Parathyroid adenoma (tissue), 2 donors: ENCODE data around the gene DNAAF5.

Source experiments
- H2AFZ ChIP-seq: fragments of 300-600 bp; sonication (generic); one replicate; pipeline ENCODE4 v1.7.0; 2017; ENCODE audit warnings: antibody characterized with exemption, mild to moderate bottlenecking
- H3K27ac ChIP-seq: fragments of 300-600 bp; sonication (generic); one replicate; pipeline ENCODE4 v1.7.0; 2017
- H3K27me3 ChIP-seq: fragments of 300-600 bp; sonication (generic); one replicate; pipeline ENCODE4 v1.7.0; 2017; ENCODE audit warnings: low read length; ENCODE audit not compliant: control insufficient read depth, insufficient read depth
- H3K36me3 ChIP-seq: fragments of 300-600 bp; sonication (generic); one replicate; pipeline ENCODE4 v1.7.0; 2017; ENCODE audit warnings: low read length; ENCODE audit not compliant: control insufficient read depth, insufficient read depth
- H3K4me1 ChIP-seq: fragments of 300-600 bp; sonication (generic); one replicate; pipeline ENCODE4 v1.7.0; 2017; ENCODE audit warnings: control low read depth
- H3K4me2 ChIP-seq: fragments of 300-600 bp; sonication (generic); one replicate; pipeline ENCODE4 v1.7.0; 2017; ENCODE audit warnings: low read length
- H3K4me3 ChIP-seq: fragments of 300-600 bp; sonication (generic); one replicate; pipeline ENCODE4 v1.7.0; 2017; ENCODE audit warnings: low read depth, low read length
- H3K79me2 ChIP-seq: fragments of 300-600 bp; sonication (generic); one replicate; pipeline ENCODE4 v1.7.0; 2017; ENCODE audit warnings: control low read depth
- H3K9ac ChIP-seq: fragments of 300-600 bp; sonication (generic); one replicate; pipeline ENCODE4 v1.7.0; 2017; ENCODE audit warnings: mild to moderate bottlenecking
- H3K9me3 ChIP-seq: fragments of 300-600 bp; sonication (generic); one replicate; pipeline ENCODE4 v1.7.0; 2017; ENCODE audit warnings: low read length; ENCODE audit not compliant: control insufficient read depth
- CTCF ChIP-seq: fragments of 300-600 bp; sonication (generic); IDR thresholded peaks from one replicate; pipeline ENCODE4 v1.7.0; 2017; ENCODE audit warnings: antibody characterized with exemption, mild to moderate bottlenecking
- donor health status: primary hyperparathyroidism.

The DNAAF5 gene

GRCh38 chr7:690478-691360, 35.8 kb upstream of the DNAAF5 start:
- H3K27me3 ChIP-seq: no peaks in the 10 kb centered on the region
- TF ChIP-seq CTCF: no peak
- no peak overlapping the region for H3K9ac ChIP-seq
- peaks cover 3% of the 10 kb centered on the region for H3K79me2 ChIP-seq
- no peaks in the 10 kb centered on the region for H3K4me1 ChIP-seq
- no peak overlapping the region for H3K4me3 ChIP-seq
- no peak overlapping the region for H2AFZ ChIP-seq
- no peaks in the 10 kb centered on the region for H3K9me3 ChIP-seq
- H3K36me3 ChIP-seq: no peaks in the 10 kb centered on the region
- H3K4me2 ChIP-seq: no peak overlapping the region
- no peak overlapping the region for H3K27ac ChIP-seq

- Histone ChIP-seq H3K36me3 (no peaks in the 10 kb centered on the region), H3K79me2 (peaks cover 3% of the 10 kb centered on the region), H3K27ac (no peak overlapping the region), H3K4me1 (no peaks in the 10 kb centered on the region), H3K4me2 (no peak overlapping the region), H3K27me3 (no peaks in the 10 kb centered on the region), H3K9me3 (no peaks in the 10 kb centered on the region), H3K9ac (no peak overlapping the region), H2AFZ (no peak overlapping the region), H3K4me3 (no peak overlapping the region)
- no peak for TF ChIP-seq CTCF
Observed at GRCh38 chr7:691361-692045, 35.0 kb upstream of the DNAAF5 start.

GRCh38 chr7:693280-693679, 33.2 kb upstream of the DNAAF5 start:
- Histone ChIP-seq H3K4me2 (no peak overlapping the region), H3K4me3 (no peak overlapping the region), H3K79me2 (peaks cover 3% of the 10 kb centered on the region), H3K36me3 (no peaks in the 10 kb centered on the region), H3K27ac (no peak overlapping the region), H3K9ac (no peak overlapping the region), H3K27me3 (no peaks in the 10 kb centered on the region), H2AFZ (no peak overlapping the region), H3K4me1 (no peaks in the 10 kb centered on the region), H3K9me3 (no peaks in the 10 kb centered on the region)
- no peak for TF ChIP-seq CTCF

GRCh38 chr7:696426-696811, 30.1 kb upstream of the DNAAF5 start:
- no peak overlapping the region for H3K27ac ChIP-seq

More at GRCh38 chr7:696426-696811, 30.1 kb upstream of the DNAAF5 start:
- Histone ChIP-seq H3K27me3 (no peaks in the 10 kb centered on the region), H3K4me2 (no peak overlapping the region), H2AFZ (no peak overlapping the region), H3K4me1 (no peaks in the 10 kb centered on the region), H3K9ac (no peak overlapping the region), H3K4me3 (no peak overlapping the region), H3K9me3 (no peaks in the 10 kb centered on the region), H3K36me3 (no peaks in the 10 kb centered on the region), H3K79me2 (peaks cover 4% of the 10 kb centered on the region)
- no peak for TF ChIP-seq CTCF
